Dermis blood vessel endothelial cell (primary cell): Measurements from ENCODE around the gene MGMT. TPM values are rescaled to one million over a fixed set of nuclear protein-coding genes. Genes with fewer than 3 reads are reported as not detected.

Experiments
- DNase-seq: peaks from one replicate; pipeline ENCODE4 v3.0.0; 2010
- total RNA-seq: library from RNA; depleted of rRNA; stranded (reverse); fragments of >200 nt; gene quantifications from 2 replicates; pipeline ENCODE4 v1.2.3, GENCODE V29; 2014

Gene MGMT
- total RNA-seq, 1 donor from 2014 or later = 39.7 TPM

DNA sequence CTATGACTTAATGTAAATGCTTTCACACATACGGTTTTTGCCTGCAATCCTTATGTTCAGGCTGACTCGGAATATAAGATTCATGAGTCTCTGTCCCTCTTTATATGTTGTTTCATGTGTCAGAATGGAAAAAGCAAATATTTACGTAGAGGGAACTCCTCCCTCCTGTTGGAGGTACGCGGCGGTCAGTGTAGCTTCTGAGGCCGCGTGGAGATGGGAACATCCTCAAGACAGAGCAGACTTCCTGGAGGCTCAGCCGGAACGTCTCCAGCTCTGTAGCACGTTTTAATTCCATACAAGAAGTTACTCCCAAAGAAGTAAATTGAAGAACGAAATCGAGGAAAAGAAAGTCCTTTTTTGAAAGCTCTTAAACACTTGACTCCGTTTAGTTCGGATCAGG is 248.8 kb downstream of the MGMT start:
- DNase-seq = no peak

DNA sequence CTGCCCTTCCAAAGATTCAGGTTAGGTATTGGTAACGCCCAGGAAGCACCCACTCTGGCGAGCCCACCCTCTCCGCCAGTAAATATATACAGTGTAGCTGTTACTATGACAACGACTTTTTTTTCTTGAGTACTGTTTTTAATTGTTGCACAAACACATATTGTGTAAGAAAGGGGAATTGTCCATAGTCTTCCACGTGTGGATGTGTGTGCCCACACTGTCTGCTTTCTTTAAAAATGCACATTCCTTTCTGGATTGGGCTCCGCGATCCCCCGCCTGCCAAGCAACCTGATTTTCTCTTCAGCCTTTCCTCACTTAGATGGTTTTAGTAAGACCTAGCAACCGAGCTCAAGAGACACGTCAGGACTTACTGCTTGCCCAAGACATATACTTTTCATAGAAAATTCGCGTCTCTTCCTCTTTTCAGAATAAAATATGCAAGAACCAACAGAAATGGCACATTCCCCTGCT is 249.2 kb downstream of the MGMT start:
- DNase-seq = no peak

DNA sequence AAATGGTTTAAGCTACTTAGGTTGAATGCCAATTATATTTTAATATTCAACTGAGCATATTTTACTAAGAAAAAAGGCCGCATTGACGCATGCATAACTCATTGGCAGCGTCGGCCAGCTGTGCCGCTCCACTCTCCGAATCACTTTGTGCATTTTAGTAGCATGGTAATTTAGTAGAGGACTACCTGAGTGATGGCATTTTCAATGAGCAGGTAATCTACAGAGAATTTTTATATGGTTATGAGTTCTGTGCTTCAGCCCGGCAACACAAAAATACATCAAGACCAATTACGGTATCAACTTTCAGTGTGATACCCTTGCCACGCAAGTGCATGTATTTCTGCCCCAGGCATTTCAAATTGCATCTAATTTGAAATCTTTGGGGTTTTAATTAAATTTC is 249.8 kb downstream of the MGMT start:
- no peak for DNase-seq

DNA sequence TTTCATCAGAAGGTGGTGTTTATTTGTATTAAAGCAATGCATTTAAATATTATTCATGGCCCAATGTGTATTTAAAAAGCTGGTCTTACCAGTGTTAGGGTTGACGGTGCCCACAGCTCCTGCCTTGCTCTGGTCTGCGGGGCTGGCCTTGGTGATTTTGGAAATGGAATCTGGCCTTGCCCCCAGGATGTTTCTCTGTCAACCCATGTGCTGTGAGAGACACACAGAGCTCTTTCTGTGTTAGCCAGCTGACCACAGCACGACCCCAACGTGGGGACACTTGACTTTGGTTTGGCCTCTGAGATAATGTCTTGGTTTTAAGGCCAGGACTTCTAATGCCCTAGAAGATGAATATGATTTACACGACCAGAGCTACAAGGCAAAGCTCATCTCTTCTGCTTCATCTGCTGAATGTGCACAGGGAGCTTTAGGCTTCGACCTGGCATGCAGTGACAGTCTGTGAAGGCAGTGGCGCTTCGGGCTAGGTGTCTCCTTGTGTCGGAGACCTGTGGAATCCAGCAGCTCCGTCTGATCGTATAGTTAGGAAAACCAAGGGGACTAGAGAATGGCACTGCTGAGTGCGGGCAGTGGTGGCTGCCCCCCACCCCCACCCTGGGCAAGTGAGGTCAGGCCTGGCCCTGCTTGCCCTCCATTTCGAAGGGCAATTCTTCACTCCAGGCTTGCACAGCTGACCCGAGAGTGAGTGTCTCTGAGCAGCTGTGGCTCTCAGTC is 250.9 kb downstream of the MGMT start:
- no peak for DNase-seq

DNA sequence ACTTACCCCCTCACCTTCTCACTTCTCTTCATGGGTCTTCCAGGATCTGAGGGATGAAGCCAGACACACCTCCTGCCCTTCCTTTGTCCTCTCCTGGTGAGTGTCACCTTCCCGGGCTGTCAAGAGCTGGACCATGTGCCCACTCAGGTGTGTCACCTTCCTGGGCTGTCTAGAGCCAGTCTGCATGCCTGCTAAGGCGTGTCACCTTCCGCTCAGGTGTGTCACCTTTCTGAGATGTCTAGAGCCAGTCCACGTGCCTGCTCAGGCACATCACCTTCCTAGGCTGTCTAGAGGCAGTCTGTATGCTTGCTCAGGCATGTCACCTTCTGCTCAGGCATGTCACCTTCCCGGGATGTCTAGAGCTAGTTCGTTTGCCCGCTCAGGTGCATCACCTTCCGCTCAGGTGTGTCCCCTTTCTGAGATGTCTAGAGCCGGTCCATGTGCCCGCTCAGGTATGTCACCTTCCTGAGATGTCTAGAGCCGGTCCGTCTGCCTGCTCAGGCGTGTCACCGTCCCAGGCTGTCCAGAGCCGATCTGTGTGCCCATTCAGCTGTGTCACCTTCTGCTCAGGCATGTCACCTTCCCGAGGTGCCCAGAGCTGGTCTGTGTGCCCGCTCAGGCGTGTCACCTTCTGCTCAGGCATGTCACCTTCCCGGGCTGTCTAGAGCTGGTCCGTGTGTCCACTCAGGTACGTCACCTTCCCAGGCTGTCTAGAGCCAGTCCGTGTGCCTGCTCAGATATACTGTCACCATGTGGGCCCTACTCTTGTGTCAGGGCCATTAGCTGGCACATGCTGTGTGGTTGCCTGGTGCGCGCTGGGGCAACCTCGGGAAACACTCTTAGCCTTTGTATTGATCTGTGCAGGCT is 251.7 kb downstream of the MGMT start:
- no peak for DNase-seq

DNA sequence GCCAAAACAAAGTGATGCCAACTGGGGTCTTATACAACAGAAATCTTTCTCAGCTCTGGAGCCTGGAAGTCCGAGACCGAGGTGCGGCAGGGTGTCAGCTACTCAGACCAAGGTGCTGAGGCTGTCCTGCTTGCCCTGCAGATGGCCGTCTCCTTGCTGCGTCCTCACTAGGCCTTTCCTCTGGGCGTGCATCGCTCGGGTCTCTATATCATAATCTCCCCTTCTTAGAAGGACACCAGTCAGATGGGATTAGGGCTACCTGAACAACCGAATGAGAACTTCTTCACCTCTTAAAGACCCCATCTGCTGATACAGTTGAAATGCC is 252.3 kb downstream of the MGMT start:
- no peak for DNase-seq

DNA sequence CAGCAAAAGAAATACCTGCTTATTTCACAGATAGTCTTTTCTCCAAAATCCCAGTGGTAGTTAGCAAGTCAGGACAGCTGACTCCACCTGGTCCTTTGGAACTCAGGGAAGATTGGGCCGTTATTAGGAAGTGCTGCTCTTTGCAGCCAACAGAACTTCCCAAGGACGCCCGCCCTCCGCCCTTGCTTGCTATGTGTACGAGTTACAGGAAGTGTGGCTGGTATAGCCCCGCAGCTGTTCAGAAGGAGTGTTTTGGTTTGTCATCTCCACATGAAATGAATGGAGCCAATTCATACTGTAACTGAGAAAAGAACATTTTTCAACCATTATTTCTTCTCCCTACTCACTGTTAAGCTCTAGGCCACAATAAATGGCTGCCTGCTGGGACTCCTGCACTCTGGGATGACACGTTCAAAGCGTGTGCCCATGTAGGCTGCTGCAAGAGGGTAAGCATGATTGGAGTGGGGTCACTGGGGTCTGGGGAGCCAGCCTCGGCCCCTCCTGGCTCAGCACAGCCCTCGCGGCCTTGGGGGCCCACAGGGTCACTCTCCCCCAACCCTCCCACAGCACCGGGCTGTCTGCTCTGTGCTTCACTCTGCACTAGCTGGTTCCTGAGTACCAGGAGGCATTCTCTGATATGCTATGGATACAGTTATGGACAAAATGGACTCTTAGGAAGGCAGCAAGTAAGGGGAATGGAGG is 253.0 kb downstream of the MGMT start:
- no peak for DNase-seq

DNA sequence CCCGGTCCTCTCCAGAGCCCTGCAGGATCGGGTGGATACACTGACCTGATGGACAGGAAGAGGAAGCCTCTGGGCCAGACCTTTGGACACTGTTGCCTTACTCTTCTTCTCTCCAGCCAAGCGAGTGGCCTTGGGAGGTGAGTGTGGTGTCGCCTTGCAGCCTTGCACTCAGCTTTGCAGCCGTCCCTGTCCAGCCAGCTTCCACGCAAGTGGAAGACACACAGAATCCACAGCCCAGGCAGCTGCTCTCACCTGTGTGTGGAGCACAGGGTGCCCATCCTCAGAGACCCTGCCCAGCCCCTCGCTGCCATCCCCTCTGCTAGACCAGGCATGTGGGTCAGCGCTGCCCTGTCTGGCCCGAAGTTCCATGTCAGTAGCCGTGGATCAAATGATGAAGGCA is 258.0 kb downstream of the MGMT start:
- DNase-seq = no peak

DNA sequence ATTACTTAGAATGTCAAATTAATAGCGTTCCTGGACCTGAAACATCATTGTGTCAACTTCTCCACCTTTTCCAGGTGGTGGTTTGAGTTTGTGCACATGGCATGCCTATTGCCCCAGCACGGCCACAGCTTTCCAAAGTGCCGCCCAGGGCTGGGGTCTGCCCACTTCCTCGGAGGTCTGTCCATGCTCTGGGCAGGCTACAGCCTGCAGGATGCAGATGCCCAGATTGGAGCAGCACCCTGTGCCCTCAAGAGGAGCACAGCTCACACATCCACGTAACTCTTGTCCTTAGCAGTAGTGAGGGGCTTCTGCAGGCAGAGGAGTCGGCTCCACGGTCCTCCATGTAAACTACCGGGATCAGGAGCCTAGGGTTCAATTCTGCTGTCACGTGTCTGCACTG is 258.4 kb downstream of the MGMT start:
- no peak for DNase-seq

DNA sequence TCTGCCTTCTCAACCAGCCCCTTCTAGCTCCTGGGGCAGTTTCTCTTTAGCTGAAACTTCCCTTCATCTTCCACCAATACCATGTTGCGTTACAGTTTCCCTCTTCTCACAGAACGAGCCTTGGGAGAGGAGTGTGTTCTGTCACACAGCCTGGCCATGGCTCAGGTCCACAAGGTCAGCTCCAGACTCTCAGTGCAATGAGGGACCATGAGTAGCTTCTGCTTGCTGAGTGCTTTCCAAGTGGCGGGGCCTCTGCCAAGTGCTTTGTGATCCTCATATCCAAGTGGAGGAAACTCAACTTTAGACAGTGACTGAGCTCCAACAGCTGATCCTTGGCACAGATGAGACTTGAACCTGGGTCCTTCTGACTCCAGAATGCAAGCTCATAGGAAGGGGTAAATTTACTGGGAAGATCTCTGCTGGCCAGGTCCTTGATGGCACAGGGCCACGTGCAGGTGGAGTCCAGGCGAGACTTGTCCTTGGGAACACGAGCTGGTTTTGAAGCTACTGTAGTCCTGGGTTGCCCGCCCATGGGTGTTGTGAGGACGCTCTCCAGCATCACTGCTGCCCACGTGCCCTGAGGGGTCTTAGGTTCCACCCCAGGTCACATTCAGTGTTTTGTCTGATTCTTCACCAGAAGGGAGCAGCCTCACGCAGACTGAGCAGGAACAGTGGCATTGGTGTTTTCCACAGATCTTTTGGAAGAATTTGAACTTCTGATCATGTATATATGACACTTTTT is 259.0 kb downstream of the MGMT start:
- no peak for DNase-seq

DNA sequence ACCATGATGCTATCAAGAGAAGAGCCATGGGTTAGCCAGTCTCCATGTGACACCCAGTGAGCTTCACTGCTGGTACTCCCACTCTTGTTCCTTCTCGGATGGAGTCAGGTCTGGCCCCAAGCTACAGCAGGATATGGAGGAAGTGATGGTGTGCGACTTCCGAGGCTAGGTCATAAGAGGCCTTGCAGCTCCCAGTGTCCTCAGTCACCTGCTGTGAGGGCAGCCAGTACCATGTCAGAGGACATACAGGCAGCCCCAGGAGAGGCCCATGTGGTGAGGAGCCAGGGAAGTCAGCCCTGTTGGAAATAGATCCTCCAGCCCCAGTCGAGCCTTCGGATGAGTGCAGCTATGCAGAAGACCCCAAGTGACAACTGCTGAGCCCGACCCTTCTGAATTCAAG is 260.0 kb downstream of the MGMT start:
- DNase-seq = no peak

DNA sequence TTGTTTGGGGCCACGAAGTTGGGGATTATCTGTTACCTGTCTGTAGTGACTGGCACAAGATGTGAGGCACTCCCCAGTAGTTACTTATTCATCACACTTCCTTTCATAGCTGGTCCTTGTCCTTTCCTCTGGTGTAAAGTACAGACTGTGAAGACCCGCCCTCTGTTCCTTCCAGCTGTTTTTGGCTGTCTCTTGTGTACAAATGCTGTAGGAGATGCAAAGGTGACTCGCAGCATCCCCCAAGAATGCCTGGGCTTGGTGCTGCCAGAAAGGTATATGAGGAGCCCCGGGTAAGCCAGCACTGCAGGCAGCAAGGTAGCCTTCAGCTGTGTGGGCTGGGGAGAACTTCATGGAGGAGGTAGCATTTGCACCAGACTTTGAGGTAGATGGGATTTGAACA is 260.5 kb downstream of the MGMT start:
- no peak for DNase-seq

DNA sequence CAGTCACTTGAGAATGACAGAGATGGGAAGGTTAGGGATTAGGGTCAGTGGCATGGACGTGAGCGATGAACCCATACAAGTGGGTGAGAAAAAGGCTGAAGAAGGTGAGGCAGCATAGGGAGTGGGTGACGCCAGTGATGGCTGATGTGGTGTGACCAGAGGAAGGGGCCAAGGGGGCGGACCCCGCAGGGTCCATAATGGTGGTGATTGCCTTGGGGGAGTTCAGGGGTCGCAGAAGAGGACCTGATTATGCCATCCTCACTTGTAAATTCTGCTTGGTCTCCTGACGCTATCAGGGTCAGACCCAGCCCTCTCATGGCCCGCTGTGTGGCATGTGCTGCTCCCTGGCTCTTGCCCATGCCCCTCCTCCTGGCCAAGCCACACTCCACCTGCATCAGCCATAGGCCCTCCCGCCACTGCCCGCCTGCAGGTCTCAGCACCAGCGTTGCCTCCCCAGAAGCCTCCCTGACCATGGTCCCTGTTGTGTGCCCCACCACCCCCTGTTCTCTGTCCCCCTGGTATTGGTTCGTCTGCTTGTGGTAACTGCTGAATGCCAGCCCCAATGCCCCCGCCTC is 261.3 kb downstream of the MGMT start:
- no peak for DNase-seq

DNA sequence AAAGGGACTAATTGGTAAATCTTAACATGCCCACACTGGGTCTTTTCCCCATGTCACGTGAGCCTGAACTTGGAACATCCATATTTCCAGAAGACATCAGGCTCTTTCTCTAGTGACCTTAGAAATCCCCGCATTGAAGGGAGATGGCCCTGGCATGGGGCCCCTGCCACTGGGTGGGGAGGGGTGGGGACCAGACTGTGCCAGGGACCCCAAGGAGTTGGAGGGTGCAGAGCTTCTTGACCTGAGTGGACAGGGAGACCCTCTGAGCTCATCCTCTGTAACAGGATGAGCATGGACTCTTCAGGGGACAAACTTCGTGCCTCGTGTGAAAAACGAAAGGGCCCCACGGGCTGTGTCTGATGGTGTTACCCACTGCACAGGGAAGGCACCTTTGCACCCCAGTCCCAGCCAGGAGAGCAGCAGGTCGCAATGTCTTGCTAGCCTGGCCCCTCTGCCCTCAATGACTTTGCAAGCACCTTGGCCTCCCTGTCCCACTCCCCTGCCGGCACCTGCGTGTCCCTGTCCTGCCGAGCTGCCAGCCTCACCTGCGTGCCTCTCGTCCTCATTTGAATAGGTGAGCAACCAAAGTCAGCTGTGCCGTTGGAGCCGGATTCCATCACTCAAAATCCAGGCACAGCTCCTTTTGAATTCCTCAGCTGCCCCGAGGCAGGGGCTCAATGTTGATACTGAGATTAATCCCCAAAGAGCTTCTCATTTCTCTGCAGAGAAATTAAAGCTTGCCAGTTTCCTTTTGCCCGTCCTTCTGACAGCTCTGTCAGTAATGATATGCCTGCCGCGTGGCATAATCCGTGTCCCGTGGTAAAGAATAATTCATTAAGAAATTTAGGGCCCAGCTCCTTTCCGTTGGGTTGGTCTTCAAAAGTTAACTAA is 262.1 kb downstream of the MGMT start:
- DNase-seq = no peak

DNA sequence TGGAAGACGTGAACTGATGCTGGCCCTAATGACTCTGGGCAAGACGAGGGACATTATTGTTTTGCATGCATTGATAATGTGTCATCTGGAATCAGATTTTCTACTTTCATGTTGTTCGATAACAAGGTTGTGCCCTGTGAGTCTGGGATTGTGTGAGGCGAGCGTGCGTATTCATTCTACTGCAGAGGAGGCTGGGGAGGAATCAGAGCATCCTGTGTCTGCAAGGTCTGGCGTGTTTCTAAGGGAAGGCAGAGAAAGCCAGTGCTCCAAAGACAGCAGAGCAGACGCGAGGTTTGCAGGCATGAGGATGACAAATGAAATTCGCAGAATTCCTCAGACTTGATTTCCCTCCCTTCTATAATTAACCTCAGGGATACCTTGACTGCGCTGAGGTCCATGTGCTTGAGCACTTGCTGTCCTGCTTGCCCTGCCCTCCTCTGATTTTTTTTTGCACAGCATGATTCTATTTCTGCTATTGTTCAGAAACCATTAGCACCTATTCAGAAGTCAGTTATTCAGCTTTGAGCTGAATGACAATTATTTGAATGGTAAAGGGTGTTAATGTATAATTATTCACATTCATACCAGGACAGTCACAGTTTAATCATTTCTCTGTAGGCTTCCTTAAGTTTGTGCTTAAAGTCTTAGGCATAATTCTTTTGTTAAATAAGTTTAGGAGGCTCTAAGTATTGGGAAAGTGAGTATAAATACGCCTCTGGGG is 263.4 kb downstream of the MGMT start:
- DNase-seq = no peak

DNA sequence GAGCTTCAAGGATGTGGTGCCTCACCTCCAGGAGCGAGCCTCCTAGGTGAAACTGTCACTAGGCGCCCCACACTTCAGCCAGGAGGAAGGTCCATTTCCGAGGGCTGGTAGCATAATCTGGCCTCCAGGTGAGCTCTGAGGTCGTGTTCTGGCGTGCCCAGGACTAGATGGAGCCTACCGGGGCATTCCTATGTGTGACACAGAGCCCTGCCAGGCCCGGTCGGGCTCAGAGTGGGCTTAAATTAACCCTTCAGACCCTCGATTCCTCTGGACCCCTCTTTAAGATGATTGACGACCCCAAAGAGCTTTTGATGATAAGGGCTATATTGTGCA is 263.9 kb downstream of the MGMT start:
- DNase-seq = no peak

DNA sequence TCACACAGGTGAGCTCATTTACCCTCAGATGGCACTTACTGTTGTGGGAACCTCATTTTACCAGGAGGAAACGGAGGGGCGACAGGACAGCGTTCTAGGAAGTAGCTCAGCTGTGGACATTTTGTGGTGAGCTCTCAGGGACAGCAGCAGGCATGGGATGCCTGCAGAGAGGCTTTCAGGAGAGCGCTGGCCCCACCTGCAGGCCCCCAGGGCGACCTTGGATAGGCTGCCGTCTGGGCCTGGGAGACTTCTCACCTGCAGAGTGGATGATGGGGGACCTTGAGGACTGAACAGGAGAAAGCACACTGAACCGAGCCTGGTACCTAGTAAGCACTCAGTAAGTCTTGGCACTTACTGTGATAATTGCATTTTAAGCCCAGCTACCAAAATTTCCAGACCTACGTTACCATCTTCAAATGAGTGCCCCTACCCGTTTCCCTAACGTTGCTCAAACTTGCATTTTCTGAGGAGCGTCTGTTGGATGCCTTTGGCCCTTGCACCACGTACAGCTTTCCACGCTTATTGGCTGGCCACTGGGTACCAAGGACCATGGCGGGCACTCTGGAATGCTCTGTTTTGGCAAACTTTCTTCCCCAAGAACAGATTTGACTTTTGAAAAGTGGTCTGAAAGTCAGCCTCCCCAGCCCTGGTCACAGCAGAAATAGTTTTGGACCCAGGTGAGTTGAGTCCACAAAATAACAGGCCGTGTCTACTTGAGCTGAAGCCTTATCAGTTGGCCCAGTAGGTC is 273.7 kb downstream of the MGMT start:
- no peak for DNase-seq

DNA sequence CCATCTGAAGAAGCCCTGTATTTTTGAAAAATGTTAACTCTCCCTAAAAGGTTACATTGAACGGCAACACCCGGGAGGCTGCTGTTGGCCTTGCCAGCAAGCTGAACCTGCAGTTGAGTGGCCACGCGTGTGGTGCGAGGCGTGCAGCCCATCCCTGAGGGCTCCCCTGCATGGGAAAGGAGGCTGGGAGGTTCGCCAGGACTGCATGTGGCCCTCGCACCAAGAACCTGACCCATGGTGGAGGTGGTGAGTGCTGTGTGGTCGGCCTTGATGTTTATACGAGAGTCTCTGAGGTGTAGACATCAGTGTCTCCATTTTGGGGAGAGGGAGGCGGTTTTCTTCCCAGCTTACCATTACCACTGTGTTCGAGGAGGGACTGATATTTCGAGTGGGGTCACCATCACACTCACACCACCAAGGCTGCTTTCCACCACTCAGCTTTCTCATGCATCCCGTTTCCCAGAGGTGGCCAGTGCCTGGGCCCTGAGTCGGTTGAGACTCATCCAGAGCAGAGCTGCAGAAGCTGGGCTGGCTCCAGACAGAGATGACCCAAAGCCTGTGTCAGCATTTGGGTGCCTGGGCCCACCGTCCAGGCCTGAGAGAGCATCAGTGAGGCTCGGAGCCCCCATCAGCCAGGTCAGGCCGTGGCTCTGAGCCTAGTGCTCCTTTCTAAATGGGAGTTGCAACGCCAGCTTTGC is 274.4 kb downstream of the MGMT start:
- DNase-seq = no peak

DNA sequence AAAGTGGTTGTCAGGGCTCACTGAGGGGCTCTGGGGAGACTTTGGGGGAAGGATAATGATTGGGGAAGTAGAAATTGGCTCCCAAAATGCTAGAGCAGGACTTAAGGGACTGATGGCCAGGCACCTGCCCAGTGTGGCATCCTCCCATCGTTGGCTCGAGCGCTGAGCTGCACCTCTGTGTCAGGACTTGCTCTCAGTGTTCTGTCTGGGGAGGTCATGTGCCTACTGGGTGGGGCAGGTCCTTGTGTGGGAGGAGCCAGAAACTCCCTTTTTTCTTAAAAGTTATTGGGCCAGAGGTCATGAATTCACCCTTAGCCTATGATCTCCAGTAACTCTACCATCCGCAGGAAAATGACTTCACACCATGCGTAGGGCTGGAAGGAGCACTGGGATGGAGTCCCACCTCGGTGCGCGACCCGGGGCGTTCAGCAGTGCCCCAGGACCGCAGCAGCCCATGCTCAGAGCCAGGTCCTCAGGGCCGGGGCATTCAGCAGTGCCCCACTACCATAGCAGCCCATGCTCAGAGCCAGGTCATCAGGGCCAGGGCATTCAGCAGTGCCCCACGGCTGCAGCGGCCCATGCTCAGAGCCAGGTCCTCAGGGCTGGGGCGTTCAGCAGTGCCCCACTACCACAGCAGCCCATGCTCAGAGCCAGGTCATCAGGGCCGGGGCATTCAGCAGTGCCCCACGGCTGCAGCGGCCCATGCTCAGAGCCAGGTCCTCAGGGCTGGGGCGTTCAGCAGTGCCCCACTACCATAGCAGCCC is 275.1 kb downstream of the MGMT start:
- no peak for DNase-seq
